Urinary bladder (tissue), 4 donors: ENCODE measurements around the gene HCST. TPM values are rescaled to one million over a fixed set of nuclear protein-coding genes. Genes with fewer than 3 reads are reported as not detected.

Source experiments
- DNase-seq: peaks from one replicate; pipeline ENCODE4 v3.0.0-alpha.2; 2015; ENCODE audit errors: extremely low spot score
- H3K27ac ChIP-seq: one replicate; pipeline ENCODE4 v1.5.1; 2013; ENCODE audit warnings: low read depth, mild to moderate bottlenecking, moderate library complexity
- H3K36me3 ChIP-seq: one replicate; pipeline ENCODE4 v1.6.1; 2013; ENCODE audit warnings: mild to moderate bottlenecking, moderate library complexity; ENCODE audit not compliant: insufficient read depth
- H3K4me1 ChIP-seq: one replicate; pipeline ENCODE4 v1.6.1; 2013; ENCODE audit warnings: mild to moderate bottlenecking, moderate library complexity; ENCODE audit not compliant: insufficient read depth
- H3K4me3 ChIP-seq: one replicate; pipeline ENCODE4 v1.5.1; 2013; ENCODE audit warnings: low read depth, low read length
- WGBS: extraction: QIAGEN DNeasy Blood & Tissue Kit; methylation state at CpG from one replicate; pipeline ENCODE4 v1.1.7; 2013; 5-methylcytosine and 5-hydroxymethylcytosine counted together
- polyA plus RNA-seq: library from polyadenylated mRNA; stranded (reverse); fragments of 200-250 nt; gene quantifications from one replicate; pipeline ENCODE4 v1.2.3, GENCODE V29; 2013
- small RNA-seq: library from RNA; depleted of rRNA; stranded (forward); fragments of <200 nt; gene quantifications from one replicate; pipeline ENCODE3, GENCODE V24; 2014
- total RNA-seq: library from RNA; depleted of rRNA; stranded (reverse); fragments of >200 nt; gene quantifications from one replicate; pipeline ENCODE4 v1.2.3, GENCODE V29; 2014
- donor health status: healthy with polysubstance abuse.
- donor health status: healthy.

HCST gene
- total and polyA plus RNA-seq, 2 donors, result 6.7 to 17.3 TPM

- H3K4me3 ChIP-seq, result no peak overlapping the region
- no peak for DNase-seq
- no peaks in the 10 kb centered on the region for H3K4me1 ChIP-seq
- H3K27ac ChIP-seq, result no peak overlapping the region
- peaks cover 2% of the 10 kb centered on the region for H3K36me3 ChIP-seq
- 93% methylated on average over 51 of the region's 51 CpGs for WGBS
Observed at GRCh38 chr19:35940078-35940775, 37.9 kb downstream of the HCST start.

- H3K36me3 ChIP-seq, result peaks cover 2% of the 10 kb centered on the region
- H3K4me3 ChIP-seq, result no peak overlapping the region
Observed at GRCh38 chr19:35940839-35941238, 38.5 kb downstream of the HCST start.

GRCh38 chr19:35942235-35942634 lies 39.9 kb downstream of the HCST start:
- DNase-seq, result no peak
- Histone ChIP-seq H3K4me3 (no peak overlapping the region), H3K36me3 (peaks cover 2% of the 10 kb centered on the region), H3K27ac (no peak overlapping the region), H3K4me1 (no peaks in the 10 kb centered on the region)
- WGBS, result 94% methylated on average over 3 of the region's 3 CpGs

More at GRCh38 chr19:35940839-35941238, 38.5 kb downstream of the HCST start:
- 48% methylated on average over 4 of the region's 4 CpGs for WGBS
- no peak for DNase-seq
- Histone ChIP-seq H3K27ac (no peak overlapping the region), H3K4me1 (no peaks in the 10 kb centered on the region)

GRCh38 chr19:35943321-35944301 lies 41.3 kb downstream of the HCST start:
- Histone ChIP-seq H3K4me1 (no peaks in the 10 kb centered on the region), H3K4me3 (no peak overlapping the region)
- 87% methylated on average over 9 of the region's 9 CpGs for WGBS

GRCh38 chr19:35944556-35944955 lies 42.2 kb downstream of the HCST start:
- WGBS, result 77% methylated on average over 52 of the region's 52 CpGs
- peaks cover 2% of the 10 kb centered on the region for H3K36me3 ChIP-seq

More at GRCh38 chr19:35943321-35944301, 41.3 kb downstream of the HCST start:
- DNase-seq, result no peak
- Histone ChIP-seq H3K27ac (no peak overlapping the region), H3K36me3 (peaks cover 2% of the 10 kb centered on the region)

GRCh38 chr19:35945121-35945790 lies 42.9 kb downstream of the HCST start:
- Histone ChIP-seq H3K4me1 (no peaks in the 10 kb centered on the region), H3K36me3 (peaks cover 2% of the 10 kb centered on the region), H3K27ac (no peak overlapping the region), H3K4me3 (no peak overlapping the region)
- no peak for DNase-seq
- 91% methylated on average over 11 of the region's 11 CpGs for WGBS

More at GRCh38 chr19:35944556-35944955, 42.2 kb downstream of the HCST start:
- no peak for DNase-seq
- Histone ChIP-seq H3K27ac (no peak overlapping the region), H3K4me3 (no peak overlapping the region), H3K4me1 (no peaks in the 10 kb centered on the region)

- no peaks in the 10 kb centered on the region for H3K4me1 ChIP-seq
- no peak for DNase-seq
- H3K27ac ChIP-seq, result no peak overlapping the region
- no peaks in the 10 kb centered on the region for H3K36me3 ChIP-seq
- no peak overlapping the region for H3K4me3 ChIP-seq
- 92% methylated on average over 4 of the region's 4 CpGs for WGBS
Observed at GRCh38 chr19:35946203-35946602, 43.9 kb downstream of the HCST start.

- no peak for DNase-seq
- no peaks in the 10 kb centered on the region for H3K36me3 ChIP-seq
- 32% methylated on average over 2 of the region's 2 CpGs for WGBS
- no peak overlapping the region for H3K27ac ChIP-seq
- H3K4me3 ChIP-seq, result no peak overlapping the region
- H3K4me1 ChIP-seq, result no peaks in the 10 kb centered on the region
Observed at GRCh38 chr19:35949131-35949530, 46.8 kb downstream of the HCST start.

Small RNA genes within 50 kb of the gene (small RNA-seq; reads per million reads assigned to genes)
- gene RN7SL402P, result not detected

Other genes starting within 250 kb of the HCST start
- 89.8 TPM for gene UPK1A, start 236.0 kb upstream of the HCST start, total RNA-seq
- gene UPK1A, start 236.0 kb upstream of the HCST start, polyA plus RNA-seq, result 81.8 TPM
- not detected for gene ZBTB32, start 198.0 kb upstream of the HCST start, total RNA-seq
- 0.09 TPM for gene ZBTB32, start 198.0 kb upstream of the HCST start, polyA plus RNA-seq
- 7.1 TPM for gene KMT2B, start 184.5 kb upstream of the HCST start, total RNA-seq
- 25.9 TPM for gene KMT2B, start 184.5 kb upstream of the HCST start, polyA plus RNA-seq
- 0.53 TPM for gene IGFLR1, start 160.1 kb upstream of the HCST start, total RNA-seq
- 21.2 TPM for gene IGFLR1, start 160.1 kb upstream of the HCST start, polyA plus RNA-seq
- gene U2AF1L4, start 157.1 kb upstream of the HCST start, total RNA-seq, result 9.6 TPM
- 25.3 TPM for gene U2AF1L4, start 157.1 kb upstream of the HCST start, polyA plus RNA-seq
- gene PSENEN, start 156.9 kb upstream of the HCST start, total RNA-seq, result 13.7 TPM
- 49.2 TPM for gene PSENEN, start 156.9 kb upstream of the HCST start, polyA plus RNA-seq
- gene LIN37, start 154.0 kb upstream of the HCST start, total RNA-seq, result 5.4 TPM
- 18.8 TPM for gene LIN37, start 154.0 kb upstream of the HCST start, polyA plus RNA-seq
- gene HSPB6, start 145.5 kb upstream of the HCST start, total RNA-seq, result 25.4 TPM
- gene HSPB6, start 145.5 kb upstream of the HCST start, polyA plus RNA-seq, result 657 TPM
- 6.8 TPM for gene PROSER3, start 144.4 kb upstream of the HCST start, total RNA-seq
- gene PROSER3, start 144.4 kb upstream of the HCST start, polyA plus RNA-seq, result 12.2 TPM
- gene ARHGAP33, start 127.0 kb upstream of the HCST start, total RNA-seq, result 17.4 TPM
- gene ARHGAP33, start 127.0 kb upstream of the HCST start, polyA plus RNA-seq, result 10.2 TPM
- not detected for gene PRODH2, start 89.7 kb upstream of the HCST start, total RNA-seq
- gene PRODH2, start 89.7 kb upstream of the HCST start, polyA plus RNA-seq, result 0.18 TPM
- gene NPHS1, start 50.0 kb upstream of the HCST start, total RNA-seq, result 0.05 TPM
- gene NPHS1, start 50.0 kb upstream of the HCST start, polyA plus RNA-seq, result not detected
- gene KIRREL2, start 45.6 kb upstream of the HCST start, total RNA-seq, result not detected
- gene KIRREL2, start 45.6 kb upstream of the HCST start, polyA plus RNA-seq, result not detected
- gene APLP1, start 34.0 kb upstream of the HCST start, total RNA-seq, result 3.0 TPM
- gene APLP1, start 34.0 kb upstream of the HCST start, polyA plus RNA-seq, result 5.8 TPM
- gene NFKBID, start 2.0 kb upstream of the HCST start, total RNA-seq, result 6.1 TPM
- 4.2 TPM for gene NFKBID, start 2.0 kb upstream of the HCST start, polyA plus RNA-seq
- 5.1 TPM for gene TYROBP, start 5.8 kb downstream of the HCST start, total RNA-seq
- gene TYROBP, start 5.8 kb downstream of the HCST start, polyA plus RNA-seq, result 113 TPM
- gene LRFN3, start 33.8 kb downstream of the HCST start, total RNA-seq, result 1.9 TPM
- gene LRFN3, start 33.8 kb downstream of the HCST start, polyA plus RNA-seq, result 17.2 TPM
- 10.9 TPM for gene SDHAF1, start 92.7 kb downstream of the HCST start, total RNA-seq
- 37.6 TPM for gene SDHAF1, start 92.7 kb downstream of the HCST start, polyA plus RNA-seq
- 0.58 TPM for gene SYNE4, start 106.3 kb downstream of the HCST start, total RNA-seq
- gene SYNE4, start 106.3 kb downstream of the HCST start, polyA plus RNA-seq, result 1.3 TPM
- 6.1 TPM for gene ALKBH6, start 111.7 kb downstream of the HCST start, total RNA-seq
- 26.4 TPM for gene ALKBH6, start 111.7 kb downstream of the HCST start, polyA plus RNA-seq
- gene CLIP3, start 130.3 kb downstream of the HCST start, total RNA-seq, result 8.5 TPM
- gene CLIP3, start 130.3 kb downstream of the HCST start, polyA plus RNA-seq, result 79.5 TPM
- 2.1 TPM for gene THAP8, start 151.8 kb downstream of the HCST start, total RNA-seq
- 20.1 TPM for gene THAP8, start 151.8 kb downstream of the HCST start, polyA plus RNA-seq
- 2.3 TPM for gene WDR62, start 152.4 kb downstream of the HCST start, total RNA-seq
- gene WDR62, start 152.4 kb downstream of the HCST start, polyA plus RNA-seq, result 0.27 TPM
- gene OVOL3, start 208.6 kb downstream of the HCST start, total RNA-seq, result not detected
- not detected for gene OVOL3, start 208.6 kb downstream of the HCST start, polyA plus RNA-seq
- 44.5 TPM for gene POLR2I, start 212.3 kb downstream of the HCST start, total RNA-seq
- 78.9 TPM for gene POLR2I, start 212.3 kb downstream of the HCST start, polyA plus RNA-seq
- gene TBCB, start 212.9 kb downstream of the HCST start, total RNA-seq, result 80.6 TPM
- 278 TPM for gene TBCB, start 212.9 kb downstream of the HCST start, polyA plus RNA-seq
- 132 TPM for gene CAPNS1, start 237.5 kb downstream of the HCST start, total RNA-seq
- gene CAPNS1, start 237.5 kb downstream of the HCST start, polyA plus RNA-seq, result 665 TPM
- gene COX7A1, start 249.9 kb downstream of the HCST start, total RNA-seq, result 15.1 TPM
- gene COX7A1, start 249.9 kb downstream of the HCST start, polyA plus RNA-seq, result 92.0 TPM